ENCODE data around the gene ATF3. TPM values are rescaled to one million over a fixed set of nuclear protein-coding genes. Genes with fewer than 3 reads are reported as not detected.

ATF3 gene
- polyA plus RNA-seq, 3 donors: 10.4 to 227 (median 13.3) TPM

- no peak for TF ChIP-seq CTCF (IDR thresholded peaks at IDR 0.05)
- Mint-ChIP-seq H3K27ac (peak overlapping the region; percentile 81 to 100 (median 98)), H3K4me3 (peak overlapping the region; percentile 79 to 98), H3K4me1 (peaks cover 27% of the 10 kb centered on the region), H3K36me3 (no peaks in the 10 kb centered on the region), H3K9me3 (peaks cover 2 to 7% (median 5%) of the 10 kb centered on the region in 7 donors), H3K27me3 (ENCODE audit: low read depth in 3 of 3) (peaks cover 2 to 7% (median 5%) of the 10 kb centered on the region in 3 donors)
- Histone ChIP-seq H3K36me3 (replicated peaks in 1 of 2; ENCODE audit: control insufficient read depth in 1 of 2, insufficient read depth in 2 of 2, low read length in 2 of 2) (no peaks in the 10 kb centered on the region), H3K4me2 (replicated peaks; ENCODE audit: extremely low read depth, low read length, poor library complexity, severe bottlenecking) (peak overlapping the region; percentile 79), H2AFZ (ENCODE audit: insufficient read depth, low read depth, low read length, poor library complexity, severe bottlenecking) (no peak overlapping the region), H3K79me2 (ENCODE audit: insufficient read depth, low read length) (no peaks in the 10 kb centered on the region), H3K9ac (ENCODE audit: insufficient read depth, low read length, poor library complexity, severe bottlenecking) (no peak overlapping the region), H3K4me3 (replicated peaks in 1 of 3; ENCODE audit: low read depth in 2 of 3, low read length in 3 of 3) (peak overlapping the region in 1 of 3 experiments; percentile 77), H4K20me1 (ENCODE audit: insufficient read depth, low read length) (no peaks in the 10 kb centered on the region), H3K9me3 (replicated peaks in 1 of 2; ENCODE audit: control insufficient read depth in 1 of 2, insufficient read depth in 1 of 2, low read length in 2 of 2) (no peaks in the 10 kb centered on the region), H3K27ac (ENCODE audit: low read depth in 1 of 2, low read length in 2 of 2) (peak overlapping the region in 1 of 2 donors; percentile 99), H3K27me3 (ENCODE audit: control insufficient read depth in 2 of 2, insufficient read depth in 2 of 2, low read length in 2 of 2) (no peaks in the 10 kb centered on the region), H3K4me1 (ENCODE audit: control insufficient read depth in 1 of 2, insufficient read depth in 2 of 2, low read length in 2 of 2) (peaks cover 18 to 19% of the 10 kb centered on the region in 2 donors)
- WGBS (ENCODE audit: insufficient coverage): 97% methylated on average over 6 of the region's 6 CpGs
- intact Hi-C loops (cut with micrococcal nuclease): no loop called here
- DNase-seq: peak in 1 of 3 donors; percentile 19
Observed at GRCh38 chr1:212565571-212566305, 42.8 kb upstream of the ATF3 start.

- no peak for TF ChIP-seq CTCF (IDR thresholded peaks at IDR 0.05)
- DNase-seq: peak; percentile 87 to 95 (median 94)
- peak overlapping the region; percentile 79 to 98 for H3K4me3 Mint-ChIP-seq
- peaks cover 2 to 7% (median 6%) of the 10 kb centered on the region in 7 donors for H3K9me3 Mint-ChIP-seq
- H3K4me1 ChIP-seq (ENCODE audit: control insufficient read depth in 1 of 2, insufficient read depth in 2 of 2, low read length in 2 of 2): peaks cover 18 to 19% of the 10 kb centered on the region in 2 donors
- H3K4me2 ChIP-seq (replicated peaks; ENCODE audit: extremely low read depth, low read length, poor library complexity, severe bottlenecking): peak overlapping the region; percentile 79
- H3K9me3 ChIP-seq (replicated peaks in 1 of 2; ENCODE audit: control insufficient read depth in 1 of 2, insufficient read depth in 1 of 2, low read length in 2 of 2): no peaks in the 10 kb centered on the region
- H3K36me3 Mint-ChIP-seq: no peaks in the 10 kb centered on the region
- H3K27ac ChIP-seq (ENCODE audit: low read depth in 1 of 2, low read length in 2 of 2): peak overlapping the region; percentile 67 to 99
- H3K4me3 ChIP-seq (replicated peaks in 1 of 3; ENCODE audit: low read depth in 2 of 3, low read length in 3 of 3): peak overlapping the region; percentile 56 to 98 (median 77)
- H3K27me3 ChIP-seq (ENCODE audit: control insufficient read depth in 2 of 2, insufficient read depth in 2 of 2, low read length in 2 of 2): no peaks in the 10 kb centered on the region
- no peaks in the 10 kb centered on the region for H4K20me1 ChIP-seq (ENCODE audit: insufficient read depth, low read length)
- no peaks in the 10 kb centered on the region for H3K36me3 ChIP-seq (replicated peaks in 1 of 2; ENCODE audit: control insufficient read depth in 1 of 2, insufficient read depth in 2 of 2, low read length in 2 of 2)
- no peaks in the 10 kb centered on the region for H3K79me2 ChIP-seq (ENCODE audit: insufficient read depth, low read length)
- WGBS (ENCODE audit: insufficient coverage): 0% methylated on average over 12 of the region's 16 CpGs
- peaks cover 2 to 7% (median 5%) of the 10 kb centered on the region in 3 donors for H3K27me3 Mint-ChIP-seq (ENCODE audit: low read depth in 3 of 3)
- H3K4me1 Mint-ChIP-seq: peaks cover 27% of the 10 kb centered on the region
- peak overlapping the region; percentile 83 for H3K9ac ChIP-seq (ENCODE audit: insufficient read depth, low read length, poor library complexity, severe bottlenecking)
- H3K27ac Mint-ChIP-seq: peak overlapping the region; percentile 81 to 100 (median 98)
- peak overlapping the region; percentile 41 for H2AFZ ChIP-seq (ENCODE audit: insufficient read depth, low read depth, low read length, poor library complexity, severe bottlenecking)
- intact Hi-C loops (cut with micrococcal nuclease): no loop called here
Observed at GRCh38 chr1:212566522-212567479, 41.8 kb upstream of the ATF3 start.
